ENCODE results near the gene CHST4. TPM values are rescaled to one million over a fixed set of nuclear protein-coding genes. Genes with fewer than 3 reads are reported as not detected.
"Not testable (repeated sequence)": the region's sequence is repeated elsewhere in the genome, so short reads cannot be mapped to it uniquely, and the experiment has no call there.

The CHST4 gene
- not detected for total RNA-seq
- long read RNA-seq = 0 reads

- intact Hi-C loops (cut with DNase I) = no loop called here
- DNase-seq (ENCODE audit: low spot score) = no peak
Measured at GRCh38 chr16:71526111-71526631, at the start of gene CHST4. TSS of gene CHST4 (plus strand) at chr16:71526426. CDS start at chr16:71536678, 10,252 bp downstream.

- intact Hi-C loops (cut with DNase I) = no loop called here
- DNase-seq (ENCODE audit: low spot score) = no peak
Measured at GRCh38 chr16:71476457-71477124, 49.6 kb upstream of the CHST4 start.

- no peak for DNase-seq (ENCODE audit: low spot score)
- intact Hi-C loops (cut with DNase I) = no loop called here
Measured at GRCh38 chr16:71479420-71479819, 46.8 kb upstream of the CHST4 start.

- DNase-seq (ENCODE audit: low spot score) = no peak
- intact Hi-C loops (cut with DNase I) = no loop called here
Measured at GRCh38 chr16:71480956-71481355, 45.3 kb upstream of the CHST4 start.

GRCh38 chr16:71482569-71482968 is 43.7 kb upstream of the CHST4 start:
- DNase-seq (ENCODE audit: low spot score) = no peak
- intact Hi-C loops (cut with DNase I) = no loop called here

GRCh38 chr16:71484006-71484893 is 42.0 kb upstream of the CHST4 start:
- peak; percentile 93 for DNase-seq (ENCODE audit: low spot score)
- intact Hi-C loops (cut with DNase I) = loop anchor here (1.0 kb wide), 1 partner anchor 23 kb away; no protein-coding TSS in a partner anchor

GRCh38 chr16:71489122-71489521 is 37.1 kb upstream of the CHST4 start, which contains the start of gene ZNF19:
TSS of gene ZNF19 (minus strand) at chr16:71489324. CDS start at chr16:71482114, 7,210 bp downstream.
- DNase-seq (ENCODE audit: low spot score) = no peak
- intact Hi-C loops (cut with DNase I) = no loop called here

GRCh38 chr16:71490361-71490760 is 35.9 kb upstream of the CHST4 start:
- DNase-seq (ENCODE audit: low spot score) = no peak
- intact Hi-C loops (cut with DNase I) = no loop called here

GRCh38 chr16:71491054-71491453 is 35.2 kb upstream of the CHST4 start:
- intact Hi-C loops (cut with DNase I) = no loop called here
- no peak for DNase-seq (ENCODE audit: low spot score)

- intact Hi-C loops (cut with DNase I) = no loop called here
- DNase-seq (ENCODE audit: low spot score) = no peak
Measured at GRCh38 chr16:71492786-71493185, 33.4 kb upstream of the CHST4 start.

- intact Hi-C loops (cut with DNase I) = no loop called here
- DNase-seq (ENCODE audit: low spot score) = no peak
Measured at GRCh38 chr16:71493213-71493612, 33.0 kb upstream of the CHST4 start.

GRCh38 chr16:71498031-71498430 is 28.2 kb upstream of the CHST4 start:
- no peak for DNase-seq (ENCODE audit: low spot score)
- intact Hi-C loops (cut with DNase I) = no loop called here

- intact Hi-C loops (cut with DNase I) = loop anchor here (1.0 kb wide), 1 partner anchor 88 kb away; no protein-coding TSS in a partner anchor
- DNase-seq (ENCODE audit: low spot score) = no peak
Measured at GRCh38 chr16:71499775-71500364, 26.4 kb upstream of the CHST4 start.

- intact Hi-C loops (cut with DNase I) = no loop called here
- DNase-seq (ENCODE audit: low spot score) = no peak
Measured at GRCh38 chr16:71500964-71501363, 25.3 kb upstream of the CHST4 start.

GRCh38 chr16:71501547-71501946 is 24.7 kb upstream of the CHST4 start:
- DNase-seq (ENCODE audit: low spot score) = no peak
- intact Hi-C loops (cut with DNase I) = no loop called here

- intact Hi-C loops (cut with DNase I) = not testable (repeated sequence)
Measured at GRCh38 chr16:71504051-71504450, 22.2 kb upstream of the CHST4 start.

GRCh38 chr16:71504901-71505300 is 21.3 kb upstream of the CHST4 start:
- intact Hi-C loops (cut with DNase I) = no loop called here
- no peak for DNase-seq (ENCODE audit: low spot score)

More at GRCh38 chr16:71504051-71504450, 22.2 kb upstream of the CHST4 start:
- not testable (repeated sequence) for DNase-seq (ENCODE audit: low spot score)

GRCh38 chr16:71507061-71507460 is 19.2 kb upstream of the CHST4 start:
- intact Hi-C loops (cut with DNase I) = no loop called here
- DNase-seq (ENCODE audit: low spot score) = no peak

GRCh38 chr16:71513302-71513701 is 12.9 kb upstream of the CHST4 start:
- intact Hi-C loops (cut with DNase I) = no loop called here
- no peak for DNase-seq (ENCODE audit: low spot score)

GRCh38 chr16:71514476-71514875 is 11.8 kb upstream of the CHST4 start:
- intact Hi-C loops (cut with DNase I) = no loop called here
- no peak for DNase-seq (ENCODE audit: low spot score)

Data from cardiac septum (tissue), 1 donor.